Measurements from ENCODE around the gene RGCC.

The RGCC gene

GRCh38 chr13:41456768-41457588 lies at the start of gene RGCC:
RGCC (plus strand) TSS chr13:41457550; CDS start chr13:41457708, 158 bp downstream.
- DNase-seq (ENCODE audit: low read depth): peak; percentile 78
- peak within 1 kb of the TSS; percentile 47 for H3K4me3 ChIP-seq (ENCODE audit: low read depth, low read length)
- no peak for TF ChIP-seq CTCF (IDR thresholded peaks at IDR 0.05; ENCODE audit: low read depth, low read length)
- no peak for TF ChIP-seq MYC (IDR thresholded peaks at IDR 0.05; ENCODE audit: low read depth, low read length)
- TF ChIP-seq POLR2A (IDR thresholded peaks at IDR 0.05; ENCODE audit: extremely low read depth, insufficient read length): no peak
- TF ChIP-seq MAX (IDR thresholded peaks at IDR 0.05; ENCODE audit: low read depth, low read length): no peak

GRCh38 chr13:41408121-41408520 lies 49.2 kb upstream of the RGCC start:
- no peak overlapping the region for H3K4me3 ChIP-seq (ENCODE audit: low read depth, low read length)
- DNase-seq (ENCODE audit: low read depth): no peak
- TF ChIP-seq MYC (IDR thresholded peaks at IDR 0.05; ENCODE audit: low read depth, low read length) (no peak), MAX (IDR thresholded peaks at IDR 0.05; ENCODE audit: low read depth, low read length) (no peak), CTCF (IDR thresholded peaks at IDR 0.05; ENCODE audit: low read depth, low read length) (no peak), POLR2A (IDR thresholded peaks at IDR 0.05; ENCODE audit: extremely low read depth, insufficient read length) (no peak)

GRCh38 chr13:41408746-41409145 lies 48.6 kb upstream of the RGCC start:
- no peak for DNase-seq (ENCODE audit: low read depth)
- no peak overlapping the region for H3K4me3 ChIP-seq (ENCODE audit: low read depth, low read length)

GRCh38 chr13:41409611-41410010 lies 47.7 kb upstream of the RGCC start:
- no peak for DNase-seq (ENCODE audit: low read depth)
- no peak for TF ChIP-seq CTCF (IDR thresholded peaks at IDR 0.05; ENCODE audit: low read depth, low read length)
- no peak for TF ChIP-seq MAX (IDR thresholded peaks at IDR 0.05; ENCODE audit: low read depth, low read length)
- TF ChIP-seq MYC (IDR thresholded peaks at IDR 0.05; ENCODE audit: low read depth, low read length): no peak
- TF ChIP-seq POLR2A (IDR thresholded peaks at IDR 0.05; ENCODE audit: extremely low read depth, insufficient read length): no peak
- no peak overlapping the region for H3K4me3 ChIP-seq (ENCODE audit: low read depth, low read length)

More at GRCh38 chr13:41408746-41409145, 48.6 kb upstream of the RGCC start:
- TF ChIP-seq POLR2A (IDR thresholded peaks at IDR 0.05; ENCODE audit: extremely low read depth, insufficient read length) (no peak), MAX (IDR thresholded peaks at IDR 0.05; ENCODE audit: low read depth, low read length) (no peak), MYC (IDR thresholded peaks at IDR 0.05; ENCODE audit: low read depth, low read length) (no peak)

- TF ChIP-seq MYC (IDR thresholded peaks at IDR 0.05; ENCODE audit: low read depth, low read length): no peak
- H3K4me3 ChIP-seq (ENCODE audit: low read depth, low read length): no peak overlapping the region
- DNase-seq (ENCODE audit: low read depth): no peak
These were observed 46.3 kb upstream of the RGCC start for GRCh38 chr13:41411060-41411459.

- DNase-seq (ENCODE audit: low read depth): peak; percentile 52
- TF ChIP-seq CTCF (IDR thresholded peaks at IDR 0.05; ENCODE audit: low read depth, low read length) (no peak), MYC (IDR thresholded peaks at IDR 0.05; ENCODE audit: low read depth, low read length) (no peak), MAX (IDR thresholded peaks at IDR 0.05; ENCODE audit: low read depth, low read length) (no peak), POLR2A (IDR thresholded peaks at IDR 0.05; ENCODE audit: extremely low read depth, insufficient read length) (no peak)
- no peak overlapping the region for H3K4me3 ChIP-seq (ENCODE audit: low read depth, low read length)
These were observed 45.8 kb upstream of the RGCC start for GRCh38 chr13:41411522-41411921.

Data from NB4 (cell line).